HEK293 (cell line): ENCODE data around the gene MAP3K4.
A peak's percentile ranks its signal among the peaks of the same experiment; 100 is the strongest.

ENCODE experiments used
- CTCF ChIA-PET: fragments of 350-600 bp; formaldehyde crosslinking; extraction: SDS; loops from one replicate; lab custom pipeline; 2021; ENCODE audit warnings: antibody characterized with exemption; lab: Yijun Ruan, JAX
- POLR2A ChIA-PET: fragments of 300-600 bp; formaldehyde crosslinking; extraction: SDS; loops from one replicate; lab custom pipeline; 2020; ENCODE audit warnings: antibody characterized with exemption, inconsistent platforms; lab: Yijun Ruan, JAX
- H3K27ac ChIP-seq: fragments of 200-500 bp; sonication (Bioruptor generic); 2 replicates; pipeline ENCODE4 v1.5.1; 2014; ENCODE audit warnings: low read depth, low read length, control low read depth, inconsistent platforms; ENCODE audit errors: extremely low read depth
- H3K36me3 ChIP-seq, 2 experiments: fragments of 200-500 bp in 1 of 2; sonication (Bioruptor generic) in 1 of 2; 1 replicate in 1 of 2; 2 replicates in 1 of 2; pipeline ENCODE4 v1.5.1; 2014 to 2017; ENCODE audit warnings: inconsistent platforms in 2 of 2, low read length in 2 of 2; ENCODE audit not compliant: control insufficient read depth in 2 of 2, insufficient read depth in 1 of 2
- H3K4me1 ChIP-seq: fragments of 200-500 bp; sonication (Bioruptor generic); 2 replicates; pipeline ENCODE4 v1.5.1; 2014; ENCODE audit warnings: mild to moderate bottlenecking, low read length, inconsistent platforms; ENCODE audit not compliant: control insufficient read depth, insufficient read depth
- H3K4me3 ChIP-seq: 2 replicates; pipeline ENCODE4 v1.5.1; 2011; ENCODE audit warnings: low read depth, mild to moderate bottlenecking, control low read depth, low read length, moderate library complexity
- H3K9me3 ChIP-seq: fragments of 200-500 bp; sonication (Bioruptor generic); 2 replicates; pipeline ENCODE4 v1.5.1; 2014; ENCODE audit warnings: low read depth, low read length, inconsistent platforms; ENCODE audit not compliant: control insufficient read depth, insufficient read depth
- FEZF1 ChIP-seq: fragments of 450-650 bp; formaldehyde crosslinking; IDR thresholded peaks from 2 replicates; pipeline ENCODE4 v1.5.1; 2016; ENCODE audit warnings: missing biosample characterization, missing genetic modification characterization
- KLF7 ChIP-seq: fragments of 450-650 bp; formaldehyde crosslinking; IDR thresholded peaks from 2 replicates; pipeline ENCODE4 v1.5.1; 2016; ENCODE audit warnings: missing biosample characterization, missing genetic modification characterization, borderline replicate concordance
- PRDM6 ChIP-seq: fragments of 450-650 bp; formaldehyde crosslinking; IDR thresholded peaks from 2 replicates; pipeline ENCODE4 v1.5.1; 2017; ENCODE audit warnings: missing biosample characterization, missing genetic modification characterization
- ZBTB48 ChIP-seq: fragments of 450-650 bp; formaldehyde crosslinking; IDR thresholded peaks from 2 replicates; pipeline ENCODE4 v1.5.1; 2016; ENCODE audit warnings: missing biosample characterization, missing genetic modification characterization
- ZNF10 ChIP-seq: fragments of 450-650 bp; formaldehyde crosslinking; IDR thresholded peaks from 2 replicates; pipeline ENCODE4 v1.5.1; 2017; ENCODE audit warnings: missing biosample characterization, missing genetic modification characterization
- ZNF112 ChIP-seq: fragments of 450-650 bp; formaldehyde crosslinking; IDR thresholded peaks from 2 replicates; pipeline ENCODE4 v1.5.0; 2017; ENCODE audit warnings: missing biosample characterization, missing genetic modification characterization
- ZNF121 ChIP-seq: fragments of 450-650 bp; formaldehyde crosslinking; IDR thresholded peaks from 2 replicates; pipeline ENCODE4 v1.5.1; 2016; ENCODE audit warnings: missing biosample characterization, missing genetic modification characterization
- ZNF16 ChIP-seq: fragments of 450-650 bp; formaldehyde crosslinking; IDR thresholded peaks from 2 replicates; pipeline ENCODE4 v1.5.1; 2016; ENCODE audit warnings: low read depth, missing biosample characterization, missing genetic modification characterization
- ZNF169 ChIP-seq: fragments of 450-650 bp; formaldehyde crosslinking; IDR thresholded peaks from 2 replicates; pipeline ENCODE4 v1.5.1; 2016; ENCODE audit warnings: missing biosample characterization, missing genetic modification characterization
- ZNF221 ChIP-seq: fragments of 450-650 bp; formaldehyde crosslinking; IDR thresholded peaks from 2 replicates; pipeline ENCODE4 v1.5.1; 2017; ENCODE audit warnings: missing biosample characterization, missing genetic modification characterization, borderline replicate concordance
- ZNF239 ChIP-seq: fragments of 450-650 bp; formaldehyde crosslinking; IDR thresholded peaks from 2 replicates; pipeline ENCODE4 v1.5.1; 2016; ENCODE audit warnings: missing biosample characterization, missing genetic modification characterization
- ZNF354C ChIP-seq: fragments of 450-650 bp; formaldehyde crosslinking; IDR thresholded peaks from 2 replicates; pipeline ENCODE4 v1.5.1; 2016; ENCODE audit warnings: missing biosample characterization, missing genetic modification characterization, low read depth, borderline replicate concordance
- ZNF416 ChIP-seq: fragments of 450-650 bp; formaldehyde crosslinking; IDR thresholded peaks from 2 replicates; pipeline ENCODE4 v1.5.1; 2016; ENCODE audit warnings: missing biosample characterization, missing genetic modification characterization
- ZNF426 ChIP-seq: fragments of 450-650 bp; formaldehyde crosslinking; IDR thresholded peaks from 2 replicates; pipeline ENCODE4 v1.5.1; 2017; ENCODE audit warnings: missing biosample characterization, missing genetic modification characterization, mild to moderate bottlenecking, inconsistent platforms, moderate library complexity
- ZNF449 ChIP-seq: fragments of 450-650 bp; formaldehyde crosslinking; IDR thresholded peaks from 2 replicates; pipeline ENCODE4 v1.5.1; 2017; ENCODE audit warnings: missing biosample characterization, mild to moderate bottlenecking, missing genetic modification characterization, moderate library complexity
- ZNF48 ChIP-seq: fragments of 450-650 bp; formaldehyde crosslinking; IDR thresholded peaks from 2 replicates; pipeline ENCODE4 v1.5.1; 2016; ENCODE audit warnings: missing biosample characterization, missing genetic modification characterization
- ZNF488 ChIP-seq: fragments of 450-650 bp; formaldehyde crosslinking; IDR thresholded peaks from 2 replicates; pipeline ENCODE4 v1.5.1; 2016; ENCODE audit warnings: missing biosample characterization, missing genetic modification characterization
- ZNF558 ChIP-seq: fragments of 450-650 bp; formaldehyde crosslinking; IDR thresholded peaks from 2 replicates; pipeline ENCODE4 v1.5.1; 2016; ENCODE audit warnings: missing biosample characterization, missing genetic modification characterization
- ZNF624 ChIP-seq: fragments of 450-650 bp; formaldehyde crosslinking; IDR thresholded peaks from 2 replicates; pipeline ENCODE4 v1.5.1; 2017; ENCODE audit warnings: missing biosample characterization, missing genetic modification characterization
- ZNF629 ChIP-seq: fragments of 450-650 bp; formaldehyde crosslinking; IDR thresholded peaks from 2 replicates; pipeline ENCODE4 v1.5.1; 2017; ENCODE audit warnings: missing biosample characterization, missing genetic modification characterization
- ZNF658 ChIP-seq: fragments of 450-650 bp; formaldehyde crosslinking; IDR thresholded peaks from 2 replicates; pipeline ENCODE4; 2016; ENCODE audit warnings: missing biosample characterization, missing genetic modification characterization
- TF ChIP-seq, protein P1 (sequence below): fragments of 450-650 bp; formaldehyde crosslinking; conservative IDR thresholded peaks from 2 replicates; pipeline ENCODE4 v1.5.1; 2016; ENCODE audit warnings: low read depth, missing biosample characterization, missing genetic modification characterization

Gene MAP3K4

DNA sequence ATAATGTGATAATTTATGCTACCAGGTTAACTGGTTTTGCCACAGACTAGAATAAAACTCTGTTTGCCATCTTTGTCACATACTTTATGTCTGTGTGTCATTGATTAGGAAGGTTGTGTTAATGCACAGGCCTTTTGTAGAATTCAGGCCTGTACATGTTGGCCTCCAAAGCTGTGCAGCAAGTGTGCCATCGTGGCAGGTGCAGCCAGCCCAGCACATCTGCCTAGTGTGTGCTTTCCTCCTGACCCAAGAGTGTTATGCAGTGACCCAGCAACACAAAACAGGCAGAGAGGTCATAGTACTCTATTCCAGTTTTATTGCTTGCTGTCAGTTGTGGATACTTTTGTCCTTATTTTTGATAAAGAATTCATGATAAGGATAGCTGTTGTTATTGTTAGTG is 3.7 kb downstream of the MAP3K4 start:
- Histone ChIP-seq H3K4me3 (no peak overlapping the region), H3K36me3 (no peaks in the 10 kb centered on the region), H3K27ac (no peak overlapping the region), H3K4me1 (peaks cover 5% of the 10 kb centered on the region), H3K9me3 (no peaks in the 10 kb centered on the region)
- POLR2A ChIA-PET = no interaction called here
- CTCF ChIA-PET = no interaction called here
- no peak for TF ChIP-seq ZNF488 (tag by site-specific recombination)
- TF ChIP-seq ZNF629 (tag by site-specific recombination) = no peak
- TF ChIP-seq PRDM6 (tag by site-specific recombination) = peak; percentile 58
- TF ChIP-seq ZNF48 = no peak
- no peak for TF ChIP-seq KLF7
- no peak for TF ChIP-seq ZNF426 (tag by site-specific recombination)
- no peak for TF ChIP-seq ZNF354C
- TF ChIP-seq ZNF16 = no peak
- TF ChIP-seq ZNF112 (tag by site-specific recombination) = no peak
- no peak for TF ChIP-seq ZNF221 (tag by site-specific recombination)
- TF ChIP-seq, protein P1, sequence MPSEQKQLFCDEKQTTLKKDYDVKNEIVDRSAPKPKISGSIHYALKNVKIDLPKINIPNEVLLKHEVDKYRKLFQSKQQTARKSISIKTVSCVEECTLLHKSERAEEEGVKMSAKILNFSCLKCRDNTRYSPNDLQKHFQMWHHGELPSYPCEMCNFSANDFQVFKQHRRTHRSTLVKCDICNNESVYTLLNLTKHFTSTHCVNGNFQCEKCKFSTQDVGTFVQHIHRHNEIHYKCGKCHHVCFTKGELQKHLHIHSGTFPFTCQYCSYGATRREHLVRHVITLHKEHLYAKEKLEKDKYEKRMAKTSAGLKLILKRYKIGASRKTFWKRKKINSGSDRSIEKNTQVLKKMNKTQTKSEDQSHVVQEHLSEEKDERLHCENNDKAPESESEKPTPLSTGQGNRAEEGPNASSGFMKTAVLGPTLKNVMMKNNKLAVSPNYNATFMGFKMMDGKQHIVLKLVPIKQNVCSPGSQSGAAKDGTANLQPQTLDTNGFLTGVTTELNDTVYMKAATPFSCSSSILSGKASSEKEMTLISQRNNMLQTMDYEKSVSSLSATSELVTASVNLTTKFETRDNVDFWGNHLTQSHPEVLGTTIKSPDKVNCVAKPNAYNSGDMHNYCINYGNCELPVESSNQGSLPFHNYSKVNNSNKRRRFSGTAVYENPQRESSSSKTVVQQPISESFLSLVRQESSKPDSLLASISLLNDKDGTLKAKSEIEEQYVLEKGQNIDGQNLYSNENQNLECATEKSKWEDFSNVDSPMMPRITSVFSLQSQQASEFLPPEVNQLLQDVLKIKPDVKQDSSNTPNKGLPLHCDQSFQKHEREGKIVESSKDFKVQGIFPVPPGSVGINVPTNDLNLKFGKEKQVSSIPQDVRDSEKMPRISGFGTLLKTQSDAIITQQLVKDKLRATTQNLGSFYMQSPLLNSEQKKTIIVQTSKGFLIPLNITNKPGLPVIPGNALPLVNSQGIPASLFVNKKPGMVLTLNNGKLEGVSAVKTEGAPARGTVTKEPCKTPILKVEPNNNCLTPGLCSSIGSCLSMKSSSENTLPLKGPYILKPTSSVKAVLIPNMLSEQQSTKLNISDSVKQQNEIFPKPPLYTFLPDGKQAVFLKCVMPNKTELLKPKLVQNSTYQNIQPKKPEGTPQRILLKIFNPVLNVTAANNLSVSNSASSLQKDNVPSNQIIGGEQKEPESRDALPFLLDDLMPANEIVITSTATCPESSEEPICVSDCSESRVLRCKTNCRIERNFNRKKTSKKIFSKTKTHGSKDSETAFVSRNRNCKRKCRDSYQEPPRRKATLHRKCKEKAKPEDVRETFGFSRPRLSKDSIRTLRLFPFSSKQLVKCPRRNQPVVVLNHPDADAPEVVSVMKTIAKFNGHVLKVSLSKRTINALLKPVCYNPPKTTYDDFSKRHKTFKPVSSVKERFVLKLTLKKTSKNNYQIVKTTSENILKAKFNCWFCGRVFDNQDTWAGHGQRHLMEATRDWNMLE = no peak
- TF ChIP-seq ZNF624 (tag by site-specific recombination) = no peak
- TF ChIP-seq ZNF416 = no peak
- TF ChIP-seq ZNF449 = 0 out of 2 replicates have a peak, but pooled peaks have one; percentile 11
- 0 out of 2 replicates have a peak, but pooled peaks have one; percentile 11 for TF ChIP-seq FEZF1 (tag by site-specific recombination)
- no peak for TF ChIP-seq ZNF658 (tag by site-specific recombination)
- no peak for TF ChIP-seq ZNF10 (tag by site-specific recombination)
- no peak for TF ChIP-seq ZNF121 (tag by site-specific recombination)
- no peak for TF ChIP-seq ZBTB48 (tag by site-specific recombination)
- TF ChIP-seq ZNF169 (tag by site-specific recombination) = no peak
- no peak for TF ChIP-seq ZNF239 (tag by site-specific recombination)
- TF ChIP-seq ZNF558 (tag by site-specific recombination) = no peak
